EL (cell line): ENCODE data around the gene TSC22D4.

ENCODE experiments used
- DNase-seq: peaks from one replicate; pipeline ENCODE4 v3.0.0-alpha.2; 2016

TSC22D4 gene

DNA sequence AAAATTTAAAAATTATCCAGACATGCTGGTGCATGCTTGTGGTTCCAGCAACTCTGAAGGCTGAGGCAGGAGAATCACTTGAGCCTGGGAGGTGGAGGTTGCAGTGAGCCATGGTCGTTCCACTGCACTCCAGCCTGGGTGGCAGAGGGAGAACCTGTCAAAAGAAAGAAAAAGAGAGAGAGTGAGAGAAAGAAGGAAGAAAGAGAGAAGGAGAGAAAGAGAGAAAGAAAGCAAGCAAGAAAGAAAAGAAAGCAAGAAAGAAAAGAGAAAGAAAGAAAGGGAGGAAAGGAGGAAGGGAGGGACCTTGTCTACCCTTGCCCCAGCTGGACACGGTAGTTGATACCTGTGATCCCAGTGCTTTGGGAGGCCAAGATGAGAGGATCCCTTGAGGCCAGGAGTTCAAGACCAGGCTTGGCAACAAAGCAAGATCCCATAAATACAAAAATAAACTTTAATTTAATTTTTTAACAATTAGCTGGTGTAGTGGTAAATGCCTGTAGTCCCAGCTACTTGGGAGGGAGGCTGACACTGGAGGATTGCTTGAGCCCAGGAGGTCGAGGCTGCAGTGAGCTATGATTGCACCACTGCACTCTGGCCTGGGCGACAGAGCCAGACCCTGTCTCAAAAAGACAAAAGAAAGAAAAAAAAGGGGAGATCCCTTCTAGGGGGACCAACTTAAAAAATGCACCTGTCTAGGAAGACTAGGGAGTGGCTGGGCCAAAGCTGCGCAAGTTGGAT lies 13.9 kb upstream of the TSC22D4 start:
- no peak for DNase-seq

DNA sequence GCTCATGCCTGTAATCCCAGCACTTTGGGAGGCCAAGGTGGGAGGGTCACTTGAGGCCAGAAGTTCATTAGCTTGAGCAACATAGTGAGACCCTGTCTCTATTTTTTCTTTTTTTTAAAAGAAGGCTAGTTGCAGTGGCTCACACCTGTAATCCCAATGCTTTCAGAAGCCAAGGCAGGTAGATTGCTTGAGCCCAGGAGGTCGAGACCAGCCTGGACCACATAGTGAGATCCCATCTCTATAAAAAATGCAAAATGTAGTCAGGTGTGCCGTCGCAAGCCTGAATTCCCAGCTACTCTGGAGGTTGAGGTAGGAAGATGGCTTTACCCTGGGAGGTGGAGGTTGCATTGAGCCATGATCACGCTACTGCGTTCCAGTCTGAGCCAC lies 12.2 kb upstream of the TSC22D4 start:
- no peak for DNase-seq

DNA sequence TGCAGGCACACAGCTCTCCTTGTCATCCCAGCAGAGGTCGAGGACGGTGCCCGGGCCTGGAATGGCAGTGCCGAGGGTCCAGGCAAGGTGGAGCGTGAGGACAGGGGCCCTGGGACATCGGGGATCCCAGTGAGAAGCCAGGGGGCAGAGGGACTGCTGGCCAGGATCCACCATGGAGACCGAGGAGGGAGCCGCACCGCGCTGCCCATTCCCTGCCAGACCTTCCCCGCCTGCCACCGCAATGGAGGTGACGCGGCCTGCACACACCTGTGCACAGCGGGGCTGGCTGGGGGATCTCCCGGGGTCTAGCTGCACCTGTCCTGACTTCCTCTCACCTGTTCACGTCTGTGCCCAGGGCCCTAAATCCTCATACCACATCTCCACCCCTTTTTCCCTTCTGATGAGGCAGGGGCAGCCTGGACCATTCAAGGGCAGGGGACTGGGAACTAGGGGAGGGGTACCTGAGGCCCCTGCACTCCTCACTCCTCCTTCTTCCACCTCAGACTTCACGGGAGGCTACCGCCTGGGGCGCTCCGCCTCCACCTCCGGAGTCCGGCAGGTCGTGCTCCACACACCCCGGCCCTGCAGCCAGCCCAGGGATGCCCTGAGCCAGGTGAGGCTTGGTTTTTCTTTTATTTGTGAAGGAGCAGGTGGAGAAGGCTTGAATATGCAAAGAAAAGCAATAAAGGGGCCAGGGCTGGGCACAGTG lies 11.6 kb upstream of the TSC22D4 start:
- DNase-seq: no peak

DNA sequence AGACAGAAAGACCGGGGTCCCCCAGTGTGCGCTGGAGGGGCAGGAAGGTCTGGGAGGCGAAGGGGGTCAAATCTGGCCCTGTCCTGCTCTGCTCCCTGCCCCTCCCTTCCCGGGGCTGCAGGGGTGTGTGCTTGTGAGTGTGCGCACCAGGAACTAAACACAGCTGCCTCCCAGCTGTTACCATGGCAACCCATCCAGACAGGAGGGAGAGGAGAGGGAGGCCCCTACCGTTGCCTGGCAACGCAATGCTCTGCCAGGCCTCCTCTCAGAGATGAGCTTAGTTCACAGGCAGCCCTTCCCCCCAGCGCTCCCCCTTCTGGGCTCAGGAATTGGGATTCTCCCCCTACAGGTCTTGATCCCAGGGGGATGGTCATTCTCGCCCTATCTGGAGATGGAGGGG lies 10.8 kb upstream of the TSC22D4 start:
- peak; percentile 69 for DNase-seq

DNA sequence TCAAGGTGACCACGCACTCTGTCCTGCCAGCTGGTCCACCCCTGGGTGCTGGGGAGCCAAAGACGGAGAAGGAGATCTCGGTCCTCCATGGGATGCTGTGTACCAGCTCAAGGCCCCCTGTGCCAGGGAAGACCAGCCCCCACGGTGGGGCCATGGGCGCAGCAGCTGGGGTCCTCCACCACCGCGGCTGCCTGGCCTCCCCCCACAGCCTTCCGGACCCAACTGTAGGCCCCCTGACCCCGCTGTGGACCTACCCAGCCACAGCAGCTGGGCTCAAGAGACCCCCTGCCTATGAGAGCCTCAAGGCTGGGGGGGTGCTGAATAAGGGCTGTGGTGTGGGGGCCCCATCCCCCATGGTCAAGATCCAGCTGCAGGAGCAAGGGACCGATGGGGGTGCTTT lies 10.1 kb upstream of the TSC22D4 start:
- no peak for DNase-seq

DNA sequence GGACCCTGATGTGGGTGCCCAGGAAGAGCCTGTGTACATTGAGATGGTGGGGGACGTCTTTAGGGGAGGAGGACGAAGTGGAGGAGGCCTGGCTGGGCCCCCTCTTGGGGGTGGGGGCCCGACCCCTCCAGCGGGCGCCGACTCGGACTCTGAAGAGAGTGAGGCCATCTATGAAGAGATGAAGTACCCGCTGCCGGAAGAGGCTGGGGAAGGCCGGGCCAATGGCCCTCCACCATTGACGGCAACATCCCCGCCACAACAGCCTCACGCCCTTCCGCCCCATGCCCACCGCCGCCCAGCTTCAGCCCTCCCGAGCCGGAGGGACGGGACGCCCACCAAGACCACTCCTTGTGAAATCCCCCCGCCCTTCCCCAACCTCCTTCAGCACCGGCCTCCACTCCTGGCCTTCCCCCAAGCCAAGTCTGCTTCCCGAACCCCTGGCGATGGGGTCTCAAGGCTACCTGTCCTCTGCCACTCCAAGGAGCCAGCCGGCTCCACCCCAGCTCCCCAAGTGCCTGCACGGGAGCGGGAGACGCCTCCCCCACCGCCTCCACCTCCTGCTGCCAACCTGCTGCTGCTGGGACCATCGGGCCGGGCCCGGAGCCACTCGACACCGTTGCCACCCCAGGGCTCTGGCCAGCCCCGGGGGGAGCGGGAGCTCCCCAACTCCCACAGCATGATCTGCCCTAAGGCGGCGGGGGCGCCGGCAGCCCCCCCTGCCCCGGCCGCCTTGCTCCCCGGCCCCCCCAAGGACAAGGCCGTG lies 9.5 kb upstream of the TSC22D4 start:
- DNase-seq: no peak

DNA sequence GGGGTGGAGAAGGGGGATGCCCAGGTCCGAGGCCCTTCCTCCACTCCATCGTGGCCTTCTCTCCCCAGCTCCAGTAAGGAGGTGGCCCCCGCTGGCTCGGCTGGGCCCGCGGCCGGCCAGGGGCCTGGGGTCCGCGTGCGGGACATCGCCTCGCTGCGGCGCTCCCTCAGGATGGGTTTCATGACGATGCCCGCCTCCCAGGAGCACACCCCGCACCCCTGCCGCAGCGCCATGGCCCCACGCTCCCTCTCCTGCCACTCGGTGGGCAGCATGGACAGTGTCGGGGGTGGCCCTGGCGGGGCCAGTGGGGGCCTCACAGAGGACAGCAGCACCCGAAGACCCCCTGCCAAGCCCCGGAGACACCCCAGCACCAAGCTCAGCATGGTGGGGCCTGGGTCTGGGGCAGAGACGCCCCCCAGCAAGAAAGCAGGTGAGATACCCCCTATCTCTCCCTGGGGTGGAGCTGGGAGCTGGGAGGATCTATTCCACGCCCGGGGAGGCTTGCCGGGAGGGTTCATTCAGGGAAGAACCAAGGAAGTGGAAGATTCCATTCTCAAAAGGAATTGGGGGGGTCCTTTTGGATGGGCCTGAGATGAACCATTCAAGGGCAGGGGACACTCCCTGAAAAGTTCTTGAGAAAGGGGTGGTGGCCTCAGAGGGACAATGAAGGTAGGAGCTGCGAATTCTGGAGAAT lies 7.9 kb upstream of the TSC22D4 start:
- peak; percentile 38 for DNase-seq

DNA sequence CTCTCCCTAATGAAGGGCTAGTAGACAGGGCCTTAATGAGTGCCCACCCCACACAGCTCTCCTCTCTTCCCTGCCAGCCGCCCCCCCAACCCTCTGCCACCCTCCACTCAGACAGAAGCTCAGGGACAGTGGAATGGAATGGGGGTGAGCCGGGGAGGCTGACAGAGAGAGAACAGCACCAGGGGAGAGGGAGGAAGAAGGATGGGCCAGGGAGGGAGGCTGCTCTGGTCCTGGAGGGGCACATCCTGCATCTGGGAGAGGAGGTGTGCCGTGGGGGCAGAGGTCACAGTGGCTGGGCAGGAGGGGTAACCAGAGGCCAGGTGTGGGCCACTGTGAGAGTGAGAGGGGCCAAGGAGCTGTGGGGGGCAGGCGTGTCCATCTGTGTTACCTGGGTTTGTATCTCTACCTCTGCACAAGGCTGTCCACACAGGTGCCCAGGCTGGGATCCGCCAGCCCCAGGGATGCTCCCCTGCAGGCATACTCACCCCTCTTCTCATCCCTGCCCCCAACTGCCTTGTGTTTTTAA lies 7.2 kb upstream of the TSC22D4 start:
- no peak for DNase-seq

DNA sequence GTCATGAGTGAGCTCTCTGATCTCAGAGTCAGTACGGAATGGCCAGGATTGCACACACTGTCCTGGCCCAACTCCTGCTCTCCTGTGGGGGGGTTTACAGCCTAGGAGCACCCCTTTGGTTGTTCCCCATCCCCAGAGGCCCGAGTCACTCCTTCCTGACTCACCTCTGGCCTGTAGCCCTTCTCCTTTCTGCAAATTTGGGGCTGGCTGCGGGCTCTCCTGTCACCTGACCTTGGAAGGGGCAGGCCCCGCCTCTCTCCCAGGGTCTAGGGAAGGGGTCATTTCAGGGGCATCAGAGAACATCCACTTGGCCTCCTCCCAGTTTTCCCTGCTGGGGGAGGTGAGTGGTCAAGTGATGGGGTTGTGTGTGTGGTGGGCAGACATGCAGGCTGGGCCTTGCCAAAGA lies 6.5 kb upstream of the TSC22D4 start:
- no peak for DNase-seq

DNA sequence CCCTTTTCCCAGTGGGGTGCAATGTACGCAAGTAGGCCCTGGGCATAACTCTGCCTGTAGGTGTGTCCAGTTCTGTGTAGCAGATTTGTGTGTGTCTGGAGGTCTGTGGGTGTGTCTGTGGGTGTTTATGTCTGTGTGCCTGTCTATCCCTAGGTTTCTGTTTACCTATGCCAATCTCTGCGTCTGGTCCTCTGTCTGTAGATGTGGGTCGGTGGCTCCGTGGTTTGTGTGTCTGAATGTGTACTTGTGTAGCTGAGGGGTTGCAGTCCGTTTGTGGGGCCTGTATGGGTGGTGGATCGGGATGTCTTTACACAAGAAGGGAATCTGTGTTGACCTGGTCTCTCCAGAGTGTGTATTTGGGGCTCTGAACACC lies 5.6 kb upstream of the TSC22D4 start:
- DNase-seq: no peak

DNA sequence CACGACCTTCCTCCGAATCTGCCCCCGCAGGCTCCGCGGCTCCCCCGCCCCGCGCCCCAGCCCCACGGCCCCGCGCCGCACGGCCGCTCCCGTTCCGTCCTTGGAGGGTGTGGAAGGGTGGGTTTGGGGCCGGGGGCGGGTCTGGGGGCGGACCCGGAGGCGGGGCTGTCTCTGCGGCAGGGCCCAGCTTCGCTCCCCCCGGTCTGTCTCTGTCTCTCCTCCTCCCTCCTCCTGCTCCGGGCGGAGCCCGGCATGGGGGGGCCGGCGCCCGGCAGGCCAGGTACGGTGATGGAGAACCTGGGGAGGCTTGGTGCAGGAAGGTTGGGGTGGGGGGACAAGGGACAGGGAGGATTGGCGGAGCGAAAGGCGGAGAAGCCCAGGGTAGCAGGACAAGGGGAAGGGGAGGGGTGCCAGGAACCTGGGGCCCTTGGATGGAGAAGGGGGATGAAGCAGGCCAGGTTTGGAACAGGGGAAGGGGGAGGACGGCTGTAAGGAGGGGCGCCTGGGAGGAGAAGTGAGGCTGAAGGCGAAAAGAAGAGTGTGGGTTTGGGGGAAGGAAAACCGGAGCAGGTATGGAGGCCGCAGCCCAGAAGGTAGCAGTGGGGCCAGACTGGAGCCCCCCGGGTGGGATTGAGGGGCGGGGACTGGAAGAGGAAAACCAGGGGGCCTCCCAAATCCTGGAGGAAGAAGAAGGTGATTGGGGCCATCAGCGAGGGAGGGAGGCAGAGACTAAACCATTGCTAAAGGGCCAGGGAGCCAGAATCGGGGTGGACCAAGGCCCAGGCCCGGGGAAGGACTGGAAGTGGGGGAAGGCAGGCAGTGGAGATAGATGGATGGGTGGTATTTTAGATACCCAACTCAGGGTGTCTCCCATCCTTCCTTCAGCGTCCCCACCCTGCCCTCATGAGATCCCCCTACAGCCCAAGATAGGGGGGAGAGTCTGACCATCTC lies 5.0 kb upstream of the TSC22D4 start, which contains the start of gene NYAP1:
TSS of gene NYAP1 (plus strand) at position 206 of the 951 bp plus-strand sequence. CDS start 1,385 bp downstream, outside the sequence.
- DNase-seq: peak; percentile 51

DNA sequence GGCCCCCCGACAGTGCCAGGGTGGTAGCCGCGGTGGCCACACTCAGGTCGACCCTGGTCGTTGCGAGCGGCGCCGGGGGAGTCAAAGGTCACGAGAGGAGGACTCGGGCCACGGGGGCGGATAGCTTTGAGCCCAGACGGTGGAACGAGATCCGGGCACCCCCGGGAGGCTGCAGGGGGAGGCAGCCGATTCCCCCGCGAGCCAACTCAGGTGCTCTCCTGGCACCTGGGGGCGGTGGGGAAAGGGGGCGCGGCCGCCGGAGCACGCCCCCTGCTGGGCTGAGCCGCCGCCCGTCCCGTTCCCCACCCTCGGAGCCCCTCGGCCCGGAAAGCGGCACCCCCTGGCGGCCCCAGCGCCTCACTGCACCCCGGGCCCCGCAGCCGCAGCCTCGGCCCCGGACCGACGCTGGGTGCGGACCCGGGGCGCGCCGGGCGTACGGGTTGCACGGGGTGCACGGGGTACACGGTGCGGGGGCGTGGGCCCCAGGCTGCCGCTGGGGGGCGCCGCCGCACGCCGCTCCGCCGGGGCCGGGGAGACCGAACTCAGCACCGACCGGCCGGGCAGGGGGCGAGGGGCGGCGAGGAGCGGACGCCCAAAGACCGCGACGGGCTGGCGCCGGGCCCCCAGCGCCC lies 4.2 kb upstream of the TSC22D4 start:
- peak; percentile 58 for DNase-seq

DNA sequence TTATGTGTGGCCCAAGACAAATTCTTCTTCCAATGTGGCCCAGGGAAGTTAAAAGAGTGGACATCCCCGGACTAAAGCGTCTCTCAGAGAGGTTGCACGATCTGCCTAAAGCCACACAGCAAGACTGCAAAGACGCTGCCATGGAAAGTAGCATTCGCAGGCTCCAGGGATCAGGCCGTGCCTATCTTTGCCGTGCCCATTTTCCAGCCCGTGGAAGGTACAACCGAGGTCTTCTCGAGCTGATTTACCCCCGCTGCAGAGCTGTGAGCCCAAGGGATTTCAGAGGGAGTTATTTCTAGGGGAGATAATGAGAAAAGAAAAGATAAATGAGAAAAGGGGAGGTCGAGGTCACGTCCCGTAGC lies 3.7 kb upstream of the TSC22D4 start:
- DNase-seq: no peak

DNA sequence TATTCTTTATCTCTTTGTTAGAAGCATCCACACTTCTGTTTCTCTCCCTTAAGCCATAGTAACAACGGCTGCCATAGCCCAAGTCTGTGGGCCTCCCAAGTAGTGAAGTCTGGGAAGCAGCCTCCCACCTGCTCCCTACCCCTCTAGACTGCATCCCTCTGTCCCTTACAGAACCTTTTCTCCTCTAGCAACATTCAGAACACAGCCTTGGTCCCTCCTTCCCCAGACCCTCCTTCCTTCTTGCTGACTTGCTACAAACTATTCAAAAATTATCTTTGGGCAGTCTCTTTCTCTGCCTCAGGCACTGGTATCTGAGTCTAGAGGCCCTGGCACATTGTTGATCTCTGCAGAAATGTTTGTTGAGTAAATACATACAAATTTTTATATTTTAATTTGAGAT lies 2.5 kb upstream of the TSC22D4 start:
- DNase-seq: no peak

DNA sequence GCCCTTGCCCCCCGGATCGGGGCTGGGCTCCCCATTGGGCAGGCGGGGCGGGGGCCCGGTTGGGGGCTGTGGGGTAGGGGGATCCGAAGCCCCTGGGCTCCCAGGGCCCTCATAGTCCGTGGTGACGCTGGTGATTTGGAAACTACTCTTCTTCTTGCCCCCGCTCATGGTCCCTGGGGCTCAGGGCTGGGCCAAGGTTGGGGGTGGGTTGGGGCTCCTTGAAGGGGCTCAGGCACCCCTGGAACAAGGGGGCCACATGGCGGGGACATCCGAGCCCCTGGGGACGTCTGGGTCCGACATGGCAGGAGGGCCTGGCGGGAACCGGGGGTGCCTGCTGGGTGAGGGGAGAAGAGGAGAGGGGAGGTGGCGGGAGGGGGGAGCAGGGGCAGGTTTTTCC lies 1.1 kb downstream of the TSC22D4 start:
- no peak for DNase-seq

DNA sequence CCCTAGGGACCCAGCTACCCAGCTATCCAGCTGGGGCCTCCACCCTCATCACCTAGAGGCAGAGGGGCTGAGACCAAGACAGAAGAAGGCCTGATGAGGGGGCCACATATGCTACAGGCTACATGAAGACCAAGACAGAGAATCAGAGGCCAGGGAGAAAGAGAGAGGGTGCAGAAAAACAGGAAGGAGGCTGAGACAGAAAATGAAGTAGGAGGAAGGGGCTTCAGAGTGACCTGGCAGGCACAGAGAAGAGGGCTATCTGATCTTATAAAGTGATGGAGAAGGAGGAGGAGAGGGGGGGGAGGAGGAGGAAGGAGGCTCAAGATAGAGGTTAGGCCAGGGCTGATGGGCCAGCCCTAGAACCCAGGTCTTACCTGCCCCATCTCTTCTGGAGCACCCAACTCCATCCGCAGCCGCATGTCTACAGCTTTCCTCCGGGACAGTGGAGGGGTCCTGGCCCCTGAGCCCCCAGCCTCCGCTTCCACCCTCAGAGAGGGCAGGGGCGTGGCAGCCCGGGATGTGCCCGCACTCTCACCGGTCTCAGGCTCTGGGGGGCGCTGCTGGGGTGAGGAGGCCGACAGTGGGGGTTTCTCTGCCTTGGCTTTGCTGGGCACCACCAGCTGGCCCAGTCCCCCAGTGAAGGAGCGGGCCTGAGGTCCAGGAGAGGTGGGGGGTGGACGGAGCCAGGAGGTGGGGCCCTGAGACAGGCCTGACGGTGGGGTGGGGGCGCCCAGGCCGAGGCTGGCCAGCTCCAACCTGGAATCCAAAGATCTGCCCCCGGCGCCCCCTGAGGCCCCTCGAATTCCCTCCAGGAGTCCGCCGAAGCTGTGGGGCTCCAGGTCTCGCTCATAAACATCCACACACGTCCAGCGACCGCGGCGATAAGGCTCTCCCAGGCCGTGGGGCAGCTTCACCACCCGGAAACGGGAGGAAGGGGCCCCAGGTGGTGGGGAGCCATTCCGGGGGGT lies 1.8 kb downstream of the TSC22D4 start:
- DNase-seq: peak; percentile 31

DNA sequence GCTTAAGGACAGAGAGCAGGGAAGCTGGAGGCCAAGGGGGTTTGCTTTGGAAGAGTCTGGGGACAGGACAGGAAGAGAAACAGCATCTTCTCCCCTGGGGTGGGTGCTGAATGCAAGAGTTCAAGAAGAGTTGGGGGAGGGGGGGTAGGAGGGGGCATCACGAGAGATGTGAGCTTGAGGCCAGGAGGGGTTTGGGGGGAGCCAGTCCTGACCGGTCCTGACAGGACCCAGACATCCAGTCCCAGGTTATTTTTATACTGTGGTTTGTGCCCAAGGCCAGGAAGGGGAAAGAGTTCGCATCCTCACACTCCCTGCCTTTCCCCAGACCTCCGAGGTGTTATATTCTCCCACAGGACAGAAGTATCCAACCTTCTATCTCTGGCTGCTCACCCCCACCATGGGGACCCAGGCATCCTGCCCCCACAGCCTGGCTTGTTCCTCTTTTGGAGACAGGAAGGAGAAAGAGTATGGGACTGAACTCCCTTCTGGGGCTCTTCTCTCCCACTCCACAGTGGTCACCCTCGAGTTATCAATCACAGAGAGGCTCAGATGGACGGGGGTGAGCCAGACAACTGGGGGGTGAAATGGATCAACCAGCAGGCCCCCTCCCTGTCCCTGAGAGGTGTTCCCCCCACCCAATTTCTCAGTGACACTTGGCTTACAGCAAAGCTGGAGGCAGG lies 2.8 kb downstream of the TSC22D4 start:
- DNase-seq: no peak

DNA sequence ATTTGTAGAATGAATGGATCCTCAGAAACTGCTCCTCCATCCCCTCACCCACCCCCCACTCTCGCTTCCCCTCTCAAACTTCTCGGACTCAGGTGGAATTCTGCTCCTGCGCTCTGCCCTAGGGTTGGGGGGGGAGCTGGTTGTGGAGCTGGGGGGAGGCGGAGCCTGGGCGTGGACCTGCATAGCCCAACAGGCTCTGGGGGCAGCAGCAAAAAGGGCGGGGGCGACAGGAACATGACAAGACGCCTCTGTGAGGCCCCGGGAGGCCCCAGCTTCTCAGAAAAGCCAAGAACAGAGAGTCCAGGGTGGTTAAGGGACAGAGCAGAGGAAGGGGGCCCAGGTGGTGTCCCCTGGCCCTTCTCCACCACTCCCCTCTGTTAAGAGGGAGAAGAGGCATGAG lies 3.5 kb downstream of the TSC22D4 start:
- no peak for DNase-seq

DNA sequence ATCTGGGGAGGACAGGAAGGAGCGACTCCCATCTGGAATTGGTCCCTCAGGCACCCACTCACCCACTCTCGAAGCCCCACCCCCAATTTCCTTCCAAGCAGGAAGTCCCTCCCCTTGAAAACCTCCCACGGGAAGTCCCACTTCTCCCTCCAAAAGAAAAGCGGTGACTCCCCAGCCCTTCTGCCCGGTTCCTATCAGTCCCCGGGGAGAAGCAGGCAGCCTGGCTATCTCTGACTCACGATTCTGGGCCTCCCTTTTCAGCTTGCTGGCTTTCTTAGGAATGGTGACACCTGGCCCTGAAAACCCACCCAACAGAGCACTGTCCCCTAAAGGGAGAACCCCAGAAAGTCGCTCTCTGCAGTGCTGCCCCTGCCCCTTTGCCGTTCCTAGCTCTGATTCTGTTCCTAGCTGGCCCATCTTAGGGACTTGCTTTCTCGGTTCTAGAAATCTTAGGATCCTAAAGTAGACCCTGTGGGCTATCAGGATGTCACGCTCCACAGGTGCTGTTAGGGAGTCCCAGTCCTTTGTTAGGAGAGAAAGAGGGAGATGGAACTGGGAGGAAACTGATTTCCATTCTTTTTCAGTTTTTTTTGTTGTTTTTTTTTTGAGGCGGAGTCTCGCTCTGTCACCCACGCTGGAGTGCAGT lies 6.0 kb downstream of the TSC22D4 start:
- DNase-seq: peak; percentile 66
